Measurements from ENCODE around the gene ANKRD11.

GRCh38 chr16:89355686-89356085 lies 134.7 kb downstream of the ANKRD11 start:
- TF ChIP-seq POLR2AphosphoS5 (IDR thresholded peaks at IDR 0.05; ENCODE audit: low read depth, low read length) = no peak
- no peak for TF ChIP-seq CTCF (IDR thresholded peaks at IDR 0.05)

Measured in Panc1 (cell line).